Testis (tissue), 3 donors: ENCODE data around the gene TNFRSF14. TPM values are rescaled to one million over a fixed set of nuclear protein-coding genes. Genes with fewer than 3 reads are reported as not detected.

ENCODE experiments used
- DNase-seq: peaks from one replicate; pipeline ENCODE4 v3.0.0-alpha.2; 2019
- H3K27ac ChIP-seq, 2 donors: fragments of 200-600 bp; sonication (generic); one replicate each; pipeline ENCODE4 v1.5.1; 2019
- H3K27me3 ChIP-seq: fragments of 200-600 bp; sonication (generic); one replicate; pipeline ENCODE4 v1.5.1; 2019
- H3K36me3 ChIP-seq: fragments of 200-600 bp; sonication (generic); one replicate; pipeline ENCODE4 v1.5.1; 2017; ENCODE audit warnings: low read depth; ENCODE audit errors: missing control alignments
- H3K4me1 ChIP-seq: fragments of 200-600 bp; sonication (generic); one replicate; pipeline ENCODE4 v1.5.1; 2019
- H3K4me3 ChIP-seq, 2 donors: fragments of 200-600 bp; sonication (generic); one replicate each; pipeline ENCODE4 v1.5.1; 2017 to 2019
- H3K9me3 ChIP-seq: fragments of 200-600 bp; sonication (generic); one replicate; pipeline ENCODE4 v1.5.1; 2017
- POLR2A ChIP-seq: fragments of 450-650 bp; IDR thresholded peaks from one replicate; pipeline ENCODE4 v1.6.1; 2017; ENCODE audit warnings: antibody characterized with exemption, mild to moderate bottlenecking, moderate library complexity
- WGBS, 2 donors: methylation state at CpG; one replicate each; pipeline ENCODE4 v1.1.5; 2018; 5-methylcytosine and 5-hydroxymethylcytosine counted together
- intact Hi-C: fragments of 100-400 bp; cut with DNase I; formaldehyde crosslinking; loops from one replicate; pipeline ENCODE4 v1.15.1; 2023; ENCODE audit warnings: low total_unique reads
- polyA plus RNA-seq: library from polyadenylated mRNA; stranded (reverse); fragments of 350-450 nt; fragmentation: Illumina TruSeq; extraction: RNeasy Lipid Tissue Mini Kit (QIAGEN cat#74804); gene quantifications from one replicate; pipeline ENCODE4 v1.2.3, GENCODE V29; 2014; ENCODE audit warnings: low read depth, low replicate concordance; ENCODE audit not compliant: insufficient read depth
- total RNA-seq, 2 donors: library from RNA; depleted of rRNA; stranded (reverse); fragments of >200 nt; gene quantifications; one replicate each; pipeline ENCODE4 v1.2.3, GENCODE V29; 2016
- TF ChIP-seq, protein P1 (sequence below), 3 experiments: fragments of 450-650 bp in 2 of 3; fragments of 200-600 bp in 1 of 3; sonication (generic) in 1 of 3; IDR thresholded peaks; one replicate each; pipeline ENCODE4 v1.5.1; 2016 to 2019; ENCODE audit warnings: antibody characterized with exemption in 3 of 3, mild to moderate bottlenecking in 2 of 3, moderate library complexity in 1 of 3

Gene TNFRSF14
- total and polyA plus RNA-seq, 3 donors from 2014 or later: 26.0 to 45.1 (median 39.0) TPM

DNA sequence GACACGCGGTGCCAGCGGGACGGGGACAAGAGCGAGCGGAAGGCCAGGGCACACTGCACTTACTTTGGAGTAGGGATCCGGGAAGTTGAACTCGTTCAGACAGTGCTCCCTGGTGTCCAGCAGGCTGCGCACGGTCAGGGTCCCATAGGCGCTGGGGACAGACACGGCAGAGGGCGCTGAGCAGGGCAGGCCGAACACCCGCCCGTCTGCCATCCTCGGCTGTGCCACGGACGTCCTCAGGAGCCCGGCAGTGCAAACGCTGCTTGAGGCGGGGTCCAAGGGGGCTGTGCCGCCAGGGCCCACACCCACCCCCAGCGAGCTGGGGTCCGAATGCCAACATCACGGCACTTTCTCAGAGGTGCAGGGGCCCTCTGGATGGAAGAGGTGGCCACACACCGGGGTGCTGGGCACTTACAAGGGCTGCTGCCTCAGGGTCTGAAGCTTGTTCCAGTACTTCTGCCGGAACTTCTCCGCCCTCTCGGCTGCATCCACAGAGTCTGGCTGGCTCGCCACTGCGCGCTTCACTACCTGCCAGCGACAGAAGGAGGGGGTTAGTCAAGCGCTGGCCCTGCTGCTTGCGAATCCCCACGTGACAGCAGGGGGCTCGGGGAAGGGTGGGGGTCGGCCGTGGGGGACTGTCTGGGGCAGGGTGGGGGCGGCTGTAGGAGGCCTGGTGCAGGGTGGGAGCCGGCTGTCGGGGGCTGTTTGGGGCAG is 42.1 kb upstream of the TNFRSF14 start:
- Histone ChIP-seq H3K9me3 (no peaks in the 10 kb centered on the region), H3K27me3 (no peaks in the 10 kb centered on the region), H3K4me3 (no peak overlapping the region), H3K36me3 (peaks cover 2% of the 10 kb centered on the region), H3K4me1 (no peaks in the 10 kb centered on the region), H3K27ac (no peak overlapping the region)
- 93 to 95% methylated on average over 11 to 40 of the region's 43 CpGs for WGBS, 2 donors
- no peak for DNase-seq
- no peak for TF ChIP-seq POLR2A
- TF ChIP-seq, protein P1, sequence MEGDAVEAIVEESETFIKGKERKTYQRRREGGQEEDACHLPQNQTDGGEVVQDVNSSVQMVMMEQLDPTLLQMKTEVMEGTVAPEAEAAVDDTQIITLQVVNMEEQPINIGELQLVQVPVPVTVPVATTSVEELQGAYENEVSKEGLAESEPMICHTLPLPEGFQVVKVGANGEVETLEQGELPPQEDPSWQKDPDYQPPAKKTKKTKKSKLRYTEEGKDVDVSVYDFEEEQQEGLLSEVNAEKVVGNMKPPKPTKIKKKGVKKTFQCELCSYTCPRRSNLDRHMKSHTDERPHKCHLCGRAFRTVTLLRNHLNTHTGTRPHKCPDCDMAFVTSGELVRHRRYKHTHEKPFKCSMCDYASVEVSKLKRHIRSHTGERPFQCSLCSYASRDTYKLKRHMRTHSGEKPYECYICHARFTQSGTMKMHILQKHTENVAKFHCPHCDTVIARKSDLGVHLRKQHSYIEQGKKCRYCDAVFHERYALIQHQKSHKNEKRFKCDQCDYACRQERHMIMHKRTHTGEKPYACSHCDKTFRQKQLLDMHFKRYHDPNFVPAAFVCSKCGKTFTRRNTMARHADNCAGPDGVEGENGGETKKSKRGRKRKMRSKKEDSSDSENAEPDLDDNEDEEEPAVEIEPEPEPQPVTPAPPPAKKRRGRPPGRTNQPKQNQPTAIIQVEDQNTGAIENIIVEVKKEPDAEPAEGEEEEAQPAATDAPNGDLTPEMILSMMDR (IDR thresholded peaks at IDR 0.05): no peak
- intact Hi-C loops: no loop called here

DNA sequence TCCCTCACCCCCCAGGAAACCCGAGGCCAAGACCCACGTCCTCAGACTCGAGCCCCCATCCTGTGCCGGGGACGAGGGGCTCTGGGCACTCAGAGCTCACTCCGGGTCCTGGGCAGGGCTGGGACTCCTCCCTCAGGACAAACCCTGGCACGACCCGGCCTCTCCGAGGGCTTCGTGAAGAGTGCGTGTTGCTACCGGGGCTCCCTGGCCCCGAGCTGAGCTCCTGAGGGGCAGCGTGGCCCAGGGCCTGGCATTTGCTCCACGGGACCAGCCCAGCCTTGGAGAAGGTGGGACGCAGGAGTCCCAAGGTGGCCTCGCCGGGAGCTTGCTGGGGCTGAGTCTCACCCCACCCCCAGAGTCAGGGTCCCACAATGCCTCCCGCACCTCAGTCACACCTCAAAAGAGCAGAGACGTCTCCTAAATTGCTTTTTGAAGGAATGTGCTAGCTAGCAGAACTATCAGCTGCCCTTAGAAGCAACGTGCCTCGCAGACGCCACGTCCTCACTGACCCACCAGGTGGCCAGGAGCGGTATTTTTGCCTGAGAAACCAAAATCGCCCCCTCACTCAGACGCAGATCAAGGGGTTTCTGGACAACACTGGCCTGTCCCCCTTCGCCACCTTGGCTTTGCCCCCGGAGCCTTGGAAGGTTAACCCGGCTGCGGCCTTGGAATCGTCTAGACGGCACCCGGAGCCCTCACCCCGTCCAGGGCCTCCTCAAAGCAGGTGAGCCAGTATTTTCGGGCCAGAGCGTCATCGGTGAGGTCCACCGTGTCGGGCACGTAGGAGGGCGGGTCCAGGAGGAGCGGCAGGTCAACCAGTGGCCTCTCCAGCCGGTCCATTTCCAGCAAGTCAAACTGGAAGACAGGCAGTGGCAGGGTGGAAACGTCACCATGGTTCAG is 41.1 kb upstream of the TNFRSF14 start:
- Histone ChIP-seq H3K4me3 (no peak overlapping the region), H3K9me3 (no peaks in the 10 kb centered on the region), H3K4me1 (no peaks in the 10 kb centered on the region), H3K36me3 (peaks cover 2% of the 10 kb centered on the region), H3K27ac (no peak overlapping the region), H3K27me3 (no peaks in the 10 kb centered on the region)
- TF ChIP-seq POLR2A: no peak
- TF ChIP-seq, protein P1 (IDR thresholded peaks at IDR 0.05): no peak
- intact Hi-C loops: no loop called here
- no peak for DNase-seq
- WGBS, 2 donors: 91 to 92% methylated on average over 20 to 45 of the region's 45 CpGs

DNA sequence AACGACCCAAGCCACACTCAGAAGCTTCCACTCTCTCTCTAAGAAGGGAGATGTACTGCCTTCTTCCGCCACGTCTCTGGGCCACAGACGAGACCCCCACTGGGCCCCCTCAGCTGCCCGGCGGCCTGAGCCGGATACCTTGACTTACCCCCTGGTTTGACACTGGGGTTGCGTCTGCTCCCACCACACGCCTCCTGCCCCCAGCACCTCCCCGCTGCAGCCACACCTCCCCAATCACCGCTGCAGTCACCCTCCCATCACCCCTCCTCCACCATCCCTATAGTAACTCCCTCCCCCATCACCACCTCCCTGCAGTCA is 40.4 kb upstream of the TNFRSF14 start:
- TF ChIP-seq, protein P1 (IDR thresholded peaks at IDR 0.05): no peak
- no peak for TF ChIP-seq POLR2A
- H3K27me3 ChIP-seq: no peaks in the 10 kb centered on the region
- intact Hi-C loops: no loop called here
- no peak for DNase-seq
- no peaks in the 10 kb centered on the region for H3K9me3 ChIP-seq
- H3K27ac ChIP-seq: no peak overlapping the region
- 92 to 95% methylated on average over 9 to 11 of the region's 11 CpGs for WGBS, 2 donors
- no peak overlapping the region for H3K4me3 ChIP-seq
- H3K36me3 ChIP-seq: peaks cover 2% of the 10 kb centered on the region
- no peaks in the 10 kb centered on the region for H3K4me1 ChIP-seq

DNA sequence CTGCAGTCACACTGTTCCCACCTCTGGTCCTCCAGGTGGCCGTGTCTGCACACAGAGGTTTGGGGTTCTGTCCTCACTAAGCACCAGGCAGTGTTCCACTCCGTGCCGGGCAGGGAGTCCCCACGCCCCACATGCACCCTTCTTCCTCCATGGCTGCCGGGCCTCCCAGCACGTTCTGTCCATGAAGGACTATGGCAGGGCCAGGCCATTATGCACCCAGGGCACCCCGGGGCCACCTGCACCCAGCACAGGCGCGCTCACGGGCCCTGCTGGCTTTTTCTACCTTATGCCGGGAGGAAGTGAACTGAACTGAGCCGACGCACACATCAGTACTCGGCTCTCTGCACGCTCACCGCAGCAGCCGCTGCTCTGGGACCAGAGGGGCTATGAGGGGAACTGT is 40.0 kb upstream of the TNFRSF14 start:
- DNase-seq: no peak
- Histone ChIP-seq H3K27ac (no peak overlapping the region), H3K4me3 (no peak overlapping the region), H3K27me3 (no peaks in the 10 kb centered on the region), H3K36me3 (peaks cover 2% of the 10 kb centered on the region), H3K9me3 (no peaks in the 10 kb centered on the region), H3K4me1 (no peaks in the 10 kb centered on the region)
- 92% methylated on average over 2 to 17 of the region's 17 CpGs for WGBS, 2 donors
- TF ChIP-seq POLR2A: no peak
- TF ChIP-seq, protein P1 (IDR thresholded peaks at IDR 0.05): no peak
- intact Hi-C loops: no loop called here
